Islet of Langerhans (tissue), 1 donor: Measurements from ENCODE around the gene EVA1A.
"Not testable (repeated sequence)": the region's sequence is repeated elsewhere in the genome, so short reads cannot be mapped to it uniquely, and the experiment has no call there.

ENCODE experiments used
- FAIRE-seq: peaks from one replicate; lab custom pipeline; 2011; peaks lifted over from hg19 to GRCh38; lab: Jason Lieb, UNC

EVA1A gene

GRCh38 chr2:75517547-75518230 lies 43.0 kb downstream of the EVA1A start:
- FAIRE-seq: no peak

GRCh38 chr2:75516378-75517360 lies 44.1 kb downstream of the EVA1A start:
- FAIRE-seq: peak; percentile 81

GRCh38 chr2:75515584-75516368 lies 45.0 kb downstream of the EVA1A start:
- no peak for FAIRE-seq

- no peak for FAIRE-seq
Observed at GRCh38 chr2:75513616-75514170, 47.0 kb downstream of the EVA1A start.

GRCh38 chr2:75512455-75513212 lies 48.1 kb downstream of the EVA1A start:
- no peak for FAIRE-seq

- no peak for FAIRE-seq
Observed at GRCh38 chr2:75506101-75506697, 54.5 kb downstream of the EVA1A start.

- no peak for FAIRE-seq
Observed at GRCh38 chr2:75505012-75505411, 55.7 kb downstream of the EVA1A start.

- no peak for FAIRE-seq
Observed at GRCh38 chr2:75503048-75503607, 57.6 kb downstream of the EVA1A start.

GRCh38 chr2:75500633-75501032 lies 60.1 kb downstream of the EVA1A start:
- no peak for FAIRE-seq

- FAIRE-seq: no peak
Observed at GRCh38 chr2:75499534-75499933, 61.2 kb downstream of the EVA1A start.

GRCh38 chr2:75498907-75499306 lies 61.8 kb downstream of the EVA1A start:
- FAIRE-seq: no peak

GRCh38 chr2:75497256-75497655 lies 63.5 kb downstream of the EVA1A start:
- no peak for FAIRE-seq

- FAIRE-seq: no peak
Observed at GRCh38 chr2:75495862-75496261, 64.9 kb downstream of the EVA1A start.

- no peak for FAIRE-seq
Observed at GRCh38 chr2:75494137-75494769, 66.5 kb downstream of the EVA1A start.

- FAIRE-seq: no peak
Observed at GRCh38 chr2:75493230-75493629, 67.5 kb downstream of the EVA1A start.

GRCh38 chr2:75491129-75491753 lies 69.5 kb downstream of the EVA1A start:
- no peak for FAIRE-seq

- no peak for FAIRE-seq
Observed at GRCh38 chr2:75489721-75490120, 71.0 kb downstream of the EVA1A start.

- no peak for FAIRE-seq
Observed at GRCh38 chr2:75488157-75488556, 72.6 kb downstream of the EVA1A start.

- FAIRE-seq: not testable (repeated sequence)
Observed at GRCh38 chr2:75486735-75487134, 74.0 kb downstream of the EVA1A start.

GRCh38 chr2:75484840-75485239 lies 75.9 kb downstream of the EVA1A start:
- FAIRE-seq: no peak
